Prostate gland (tissue), 2 donors: ENCODE data around the gene CD200.

Experiments
- CTCF ChIP-seq, 4 experiments: fragments of 200-600 bp in 2 of 4; fragments of 450-650 bp in 2 of 4; sonication (generic) in 2 of 4; IDR thresholded peaks; 1 replicate in 3 of 4; 2 replicates in 1 of 4; pipeline ENCODE4 v1.5.1; 2016 to 2019; ENCODE audit warnings: antibody characterized with exemption in 4 of 4, mild to moderate bottlenecking in 2 of 4, moderate library complexity in 2 of 4
- POLR2A ChIP-seq: fragments of 450-650 bp; IDR thresholded peaks from one replicate; pipeline ENCODE4 v1.6.1; 2016; ENCODE audit warnings: antibody characterized with exemption, mild to moderate bottlenecking

GRCh38 chr3:112349557-112349956 lies 16.6 kb downstream of the CD200 start:
- no peak for TF ChIP-seq POLR2A
- no peak for TF ChIP-seq CTCF (IDR thresholded peaks at IDR 0.05)
